NCI-H187 treated with DMSO at 0.1 percent for 48 hours (cell line): ENCODE data around the gene ADNP.
"Not testable (repeated sequence)": the region's sequence is repeated elsewhere in the genome, so short reads cannot be mapped to it uniquely, and the experiment has no call there.

ENCODE experiments used
- DNase-seq: peaks from one replicate; lab custom pipeline; 2025; lab: John Stamatoyannopoulos, UW

Gene ADNP

GRCh38 chr20:50931306-50932015, at the start of gene ADNP:
Gene ADNP, minus strand, starts transcription at chr20:50931437. Its CDS starts 27,441 bp downstream, at chr20:50903996.
- peak; percentile 84 for DNase-seq

- no peak for DNase-seq
Observed at GRCh38 chr20:50980071-50980681, 48.9 kb upstream of the ADNP start.

GRCh38 chr20:50978533-50978932, 47.3 kb upstream of the ADNP start:
- DNase-seq, result not testable (repeated sequence)

DNA sequence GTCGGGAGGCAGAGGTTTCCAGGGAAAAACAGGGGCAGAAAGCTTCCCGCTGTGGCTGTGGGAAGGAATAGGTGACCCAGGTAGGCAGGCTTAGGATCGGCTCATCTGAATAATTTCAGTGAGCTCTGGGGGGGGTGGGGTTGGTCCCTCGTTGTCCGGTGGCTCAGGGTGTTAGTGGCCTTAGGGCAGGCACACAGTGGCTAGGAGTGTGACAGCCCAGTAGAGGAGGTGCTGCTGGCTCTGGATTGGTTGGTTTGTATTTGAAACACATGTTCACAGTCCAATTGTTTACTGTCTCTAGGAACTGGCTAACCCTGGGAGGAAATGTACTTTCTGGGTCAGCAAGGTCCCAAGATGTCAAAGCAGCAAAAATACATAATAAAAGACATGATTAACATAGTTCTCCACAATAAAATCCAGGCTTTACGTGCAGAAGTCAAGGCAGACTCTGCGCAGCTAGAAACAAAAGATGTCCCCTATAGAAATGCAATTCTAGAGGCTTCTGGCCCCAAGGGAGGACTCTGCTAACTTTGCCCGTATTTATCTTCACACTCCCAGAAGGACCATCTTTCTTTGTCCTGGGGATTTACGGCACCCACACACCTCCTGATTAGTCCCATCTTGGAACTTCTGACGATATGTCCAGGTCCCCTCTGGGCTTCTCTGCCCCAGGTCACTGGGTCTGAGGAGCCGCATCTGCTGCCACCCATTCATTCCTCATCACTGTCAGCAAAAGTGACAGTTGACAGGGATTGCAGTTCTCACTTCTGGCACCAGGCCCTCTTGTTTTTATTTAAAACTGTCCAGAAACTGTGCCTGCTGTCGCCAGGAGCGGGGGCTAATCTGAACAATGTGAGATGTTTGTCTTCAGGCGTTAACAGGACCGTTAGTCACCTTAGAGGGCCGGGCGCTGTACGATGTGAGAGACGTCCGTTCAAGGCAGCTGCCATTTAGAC, 46.1 kb upstream of the ADNP start:
- no peak for DNase-seq

DNA sequence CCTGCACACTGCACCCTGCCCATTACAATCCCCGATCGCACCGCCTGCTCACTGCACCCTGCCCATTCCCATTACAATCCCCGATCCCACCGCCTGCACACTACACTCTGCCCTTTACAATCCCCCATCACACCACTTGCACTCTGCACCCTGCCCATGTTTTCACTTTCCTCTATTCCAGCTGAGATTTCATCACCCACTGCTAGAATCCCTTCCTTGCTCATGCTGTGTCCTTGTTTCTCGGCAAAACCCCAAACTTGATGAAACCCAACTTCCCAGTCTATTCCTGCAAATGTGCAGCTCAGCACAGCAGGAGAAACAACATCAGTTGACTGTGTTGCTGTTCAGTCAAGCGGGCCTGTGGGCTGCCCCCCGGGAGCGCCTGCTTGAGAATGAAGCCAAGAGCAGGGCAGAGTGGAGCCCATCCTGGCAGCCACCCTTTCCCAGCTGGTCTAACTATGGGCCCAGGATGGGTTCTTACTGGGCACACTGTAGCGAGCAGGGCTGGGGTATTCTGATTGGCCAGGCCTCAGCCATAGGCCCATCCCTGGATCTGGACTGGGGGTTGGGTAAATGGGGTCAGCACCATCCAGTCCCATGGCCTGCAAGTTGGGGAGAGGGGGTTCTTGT, 44.6 kb upstream of the ADNP start:
- DNase-seq, result no peak

DNA sequence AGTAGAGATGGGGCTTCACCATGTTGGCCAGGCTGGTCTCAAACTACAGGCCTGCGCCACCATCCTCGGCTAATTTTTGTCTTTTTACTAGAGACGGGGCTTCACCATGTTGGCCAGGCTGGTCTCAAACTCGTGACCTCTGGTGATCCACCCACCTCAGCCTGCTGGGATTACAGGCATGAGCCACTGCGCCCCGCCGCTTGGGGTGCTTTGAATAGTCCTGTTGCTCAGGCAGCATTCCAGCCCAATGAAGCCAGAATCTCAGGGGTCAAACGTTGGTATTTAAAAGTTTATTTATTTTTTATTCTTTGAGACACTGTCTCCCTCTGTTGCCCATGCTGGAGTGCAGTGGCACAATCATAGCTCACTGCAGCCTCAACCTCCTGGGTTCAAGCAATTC, 38.7 kb upstream of the ADNP start:
- DNase-seq, result no peak

DNA sequence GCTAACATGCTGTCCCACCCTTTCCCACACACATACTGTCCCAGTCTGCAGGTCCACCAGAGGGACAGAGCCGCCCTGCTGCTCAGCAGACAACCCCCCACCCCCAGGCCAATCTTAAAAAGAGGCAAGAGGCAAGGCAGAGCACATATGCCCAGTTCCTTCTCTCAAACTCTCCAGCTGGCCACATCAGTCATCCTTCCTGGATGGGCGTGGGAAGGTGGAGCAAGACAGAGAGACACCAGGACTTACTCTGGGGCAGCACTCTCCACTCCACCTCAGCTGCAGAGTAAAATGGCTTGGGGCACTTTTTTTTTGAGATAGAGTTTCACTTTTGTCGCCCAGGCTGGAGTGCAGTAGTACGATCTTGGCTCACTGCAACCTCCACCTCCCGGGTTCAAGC, 38.2 kb upstream of the ADNP start:
- no peak for DNase-seq

- DNase-seq, result no peak
Observed at GRCh38 chr20:50968289-50968688, 37.1 kb upstream of the ADNP start.

GRCh38 chr20:50967586-50967985, 36.3 kb upstream of the ADNP start:
- DNase-seq, result no peak

DNA sequence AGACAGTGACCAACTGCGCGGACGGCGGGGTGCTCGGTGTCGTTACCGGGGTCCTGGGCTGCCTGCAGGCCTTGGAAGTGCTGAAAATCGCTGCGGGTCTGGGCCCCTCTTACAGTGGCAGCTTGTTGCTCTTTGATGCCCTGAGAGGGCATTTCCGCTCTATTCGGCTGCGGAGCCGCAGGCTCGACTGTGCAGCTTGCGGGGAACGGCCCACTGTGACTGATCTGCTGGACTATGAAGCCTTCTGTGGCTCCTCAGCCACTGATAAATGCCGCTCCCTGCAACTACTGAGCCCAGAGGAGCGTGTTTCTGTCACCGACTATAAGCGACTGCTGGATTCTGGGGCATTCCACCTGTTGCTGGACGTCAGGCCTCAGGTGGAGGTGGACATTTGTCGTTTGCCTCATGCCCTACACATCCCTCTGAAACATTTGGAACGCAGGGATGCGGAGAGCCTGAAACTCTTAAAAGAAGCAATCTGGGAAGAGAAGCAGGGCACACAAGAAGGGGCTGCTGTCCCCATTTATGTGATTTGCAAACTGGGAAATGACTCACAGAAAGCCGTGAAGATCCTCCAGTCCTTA, 28.4 kb upstream of the ADNP start:
- no peak for DNase-seq

GRCh38 chr20:50958615-50959542, 27.6 kb upstream of the ADNP start, which contains the start of gene MOCS3:
Gene MOCS3, plus strand, starts transcription at chr20:50958818. Its CDS starts 25 bp downstream, at chr20:50958843.
- DNase-seq, result peak; percentile 54

GRCh38 chr20:50957798-50958614, 26.8 kb upstream of the ADNP start, which contains the start of gene DPM1:
Gene DPM1, minus strand, starts transcription at chr20:50958532. Its CDS starts 9 bp downstream, at chr20:50958523.
- no peak for DNase-seq

DNA sequence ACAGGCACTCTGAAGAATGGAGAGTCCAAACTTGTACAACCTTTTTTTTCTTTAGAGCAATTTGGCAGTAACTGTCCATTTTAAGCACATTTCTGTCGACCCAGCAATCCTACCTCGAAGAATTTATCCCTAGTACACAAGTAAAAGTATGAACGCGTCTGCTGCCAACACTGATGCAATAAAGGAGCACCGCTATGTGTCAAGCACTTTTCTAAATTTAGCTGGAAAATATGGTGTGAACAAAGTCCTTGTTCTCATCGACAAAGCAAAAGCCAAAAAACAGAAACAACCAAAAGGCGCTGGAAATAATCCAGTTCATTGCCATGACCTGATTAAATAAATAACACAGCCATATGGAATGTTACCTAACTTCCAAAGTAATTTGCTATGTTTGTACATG, 26.0 kb upstream of the ADNP start:
- DNase-seq, result no peak

DNA sequence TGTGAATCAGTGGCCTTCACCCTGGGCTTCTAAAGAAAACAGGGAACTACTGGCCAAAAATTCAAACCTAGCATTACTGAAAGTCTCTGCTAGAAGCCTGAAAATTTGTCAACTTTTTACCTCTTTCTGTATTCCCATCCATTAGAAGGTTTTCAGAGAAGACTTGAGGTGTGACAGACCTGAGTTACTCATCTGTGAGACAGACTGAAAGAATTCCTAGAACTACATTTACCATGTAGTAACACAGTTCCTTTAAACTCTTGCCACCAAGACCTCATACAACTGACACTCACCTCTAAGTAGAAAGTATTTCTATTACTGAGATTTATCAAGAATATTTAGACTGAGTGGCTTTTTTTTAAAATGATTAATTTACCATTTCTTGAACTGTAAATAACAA, 22.6 kb upstream of the ADNP start:
- DNase-seq, result no peak

- no peak for DNase-seq
Observed at GRCh38 chr20:50953196-50953595, 22.0 kb upstream of the ADNP start.

DNA sequence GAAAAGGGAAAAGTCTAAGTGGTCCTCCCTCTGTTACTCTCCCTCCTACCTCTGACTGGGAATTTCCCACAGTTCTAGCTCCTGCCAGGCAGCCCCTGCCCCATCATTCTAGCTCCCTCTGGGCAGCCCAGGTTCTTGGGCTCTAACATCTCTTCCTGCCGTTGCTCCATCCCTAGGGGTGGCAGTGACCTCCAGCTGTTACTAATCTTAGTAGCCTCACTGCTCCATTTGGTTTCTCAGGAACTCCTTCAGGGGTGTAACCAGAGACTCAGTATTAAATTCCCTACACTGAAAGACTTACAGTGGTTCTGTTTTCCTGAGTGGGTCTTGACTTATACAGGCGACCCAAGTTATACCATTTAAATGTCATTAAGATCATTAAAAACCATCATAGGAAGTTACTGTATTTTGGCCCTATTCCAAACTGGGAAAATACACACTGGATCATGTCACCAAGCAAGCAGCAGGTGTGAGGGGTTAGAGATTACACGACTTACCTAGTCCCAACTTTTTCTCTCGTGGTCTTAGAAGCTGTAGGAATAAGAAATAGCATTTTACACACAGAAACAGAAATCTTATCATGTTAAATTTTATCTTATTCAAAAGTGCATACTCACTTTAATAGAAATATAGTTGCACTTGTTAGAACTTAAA, 17.0 kb upstream of the ADNP start:
- no peak for DNase-seq

GRCh38 chr20:50943069-50943468, 11.8 kb upstream of the ADNP start:
- DNase-seq, result no peak

GRCh38 chr20:50933589-50933988, 2.4 kb upstream of the ADNP start:
- DNase-seq, result no peak

DNA sequence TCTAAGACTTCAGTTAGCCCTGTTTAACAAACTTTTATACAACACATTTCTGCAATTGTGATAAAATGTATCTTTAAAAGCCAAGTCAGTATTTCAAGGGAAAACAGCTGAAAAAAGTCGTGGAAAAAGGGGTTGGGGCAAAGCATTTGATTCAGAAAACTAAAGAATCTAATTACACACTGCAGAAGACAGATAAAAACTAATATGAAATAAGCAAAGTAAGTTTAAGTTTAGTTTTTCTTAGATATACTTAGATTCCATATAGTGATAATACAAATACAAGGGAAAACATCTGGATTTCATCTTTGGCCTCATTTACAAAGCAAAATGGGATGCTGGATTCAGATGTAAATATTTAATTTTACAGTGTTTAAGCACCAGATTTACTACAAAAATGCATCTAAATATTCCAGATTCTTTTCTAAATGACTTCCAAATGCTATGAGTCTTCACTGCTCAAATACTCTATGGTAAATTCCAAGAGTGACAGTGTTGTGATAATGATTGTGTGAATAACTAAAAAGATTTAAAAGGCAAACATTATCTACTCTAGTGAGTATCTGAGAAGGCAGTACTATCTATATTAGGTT, 1.5 kb upstream of the ADNP start:
- no peak for DNase-seq
